SK-N-SH (cell line): Measurements from ENCODE around the gene CX3CR1. TPM values are rescaled to one million over a fixed set of nuclear protein-coding genes. Genes with fewer than 3 reads are reported as not detected.

Source experiments
- CTCF ChIA-PET: fragments of 300-600, 350-600 bp; formaldehyde crosslinking; extraction: SDS; loops from one replicate; lab custom pipeline; 2021; lab: Yijun Ruan, JAX
- POLR2A ChIA-PET: fragments of 350-600 bp; sonication (Branson Sonifier 250); formaldehyde crosslinking; extraction: SDS; loops from one replicate; lab custom pipeline; 2020; ENCODE audit warnings: antibody characterized with exemption, inconsistent platforms; lab: Yijun Ruan, JAX
- DNase-seq: peaks from one replicate; pipeline ENCODE4 v3.0.0; 2012
- H2AFZ ChIP-seq: fragments of 200-600 bp; sonication (generic); 2 replicates; pipeline ENCODE4 v1.8.1; 2016; ENCODE audit warnings: antibody characterized with exemption, mild to moderate bottlenecking, low read depth
- H3F3A ChIP-seq: fragments of 200-600 bp; sonication (generic); replicated peaks from 2 replicates; pipeline ENCODE3; 2016; ENCODE audit warnings: antibody characterized with exemption, mild to moderate bottlenecking; ENCODE audit not compliant: insufficient read depth
- H3K27ac ChIP-seq, 2 experiments: fragments of 200-500 bp in 1 of 2; fragments of 200-600 bp in 1 of 2; sonication (Bioruptor generic) in 1 of 2; sonication (generic), shearing (Covaris generic) in 1 of 2; 2 replicates each; pipeline versions ENCODE4 v1.5.1 to v1.6.1; 2014 to 2016; ENCODE audit warnings: low read depth in 2 of 2, inconsistent platforms in 1 of 2, low read length in 1 of 2, mild to moderate bottlenecking in 1 of 2, mixed read lengths in 1 of 2
- H3K27me3 ChIP-seq: fragments of 200-600 bp; sonication (generic), shearing (Covaris generic); 2 replicates; pipeline ENCODE4 v1.6.1; 2016; ENCODE audit warnings: mixed run types; ENCODE audit not compliant: insufficient read depth
- H3K36me3 ChIP-seq, 2 experiments: fragments of 200-500 bp in 1 of 2; fragments of 200-600 bp in 1 of 2; sonication (Bioruptor generic) in 1 of 2; sonication (generic) in 1 of 2; replicated peaks in 1 of 2; 2 replicates each; pipeline versions ENCODE3 to v1.5.1; 2014 to 2016; ENCODE audit warnings: low read length in 1 of 2, mild to moderate bottlenecking in 1 of 2; ENCODE audit not compliant: insufficient read depth in 2 of 2, control insufficient read depth in 1 of 2
- H3K4me1 ChIP-seq, 2 experiments: fragments of 200-500 bp in 1 of 2; fragments of 200-600 bp in 1 of 2; sonication (Bioruptor generic) in 1 of 2; sonication (generic), shearing (Covaris generic) in 1 of 2; 2 replicates each; pipeline versions ENCODE4 v1.5.1 to v1.6.1; 2014 to 2016; ENCODE audit warnings: low read depth in 1 of 2, low read length in 1 of 2, mixed run types in 1 of 2; ENCODE audit not compliant: insufficient read depth in 2 of 2, control insufficient read depth in 1 of 2
- H3K4me2 ChIP-seq: fragments of 200-600 bp; sonication (generic), shearing (Covaris generic); 2 replicates; pipeline ENCODE4 v1.6.1; 2017; ENCODE audit warnings: mixed run types
- H3K4me3 ChIP-seq, 2 experiments: fragments of 200-500 bp in 1 of 2; fragments of 200-600 bp in 1 of 2; sonication (Bioruptor generic) in 1 of 2; sonication (generic), shearing (Covaris generic) in 1 of 2; 2 replicates each; pipeline versions ENCODE4 v1.5.1 to v1.8.1; 2014 to 2016; ENCODE audit warnings: low read depth in 2 of 2, inconsistent platforms in 1 of 2, low read length in 1 of 2, mild to moderate bottlenecking in 1 of 2, mixed read lengths in 1 of 2, moderate library complexity in 1 of 2
- H3K79me2 ChIP-seq: fragments of 200-600 bp; sonication (generic); 2 replicates; pipeline ENCODE4 v1.8.1; 2017; ENCODE audit warnings: mild to moderate bottlenecking; ENCODE audit not compliant: insufficient read depth
- H3K9ac ChIP-seq: fragments of 200-600 bp; sonication (generic); 2 replicates; pipeline ENCODE4 v1.6.1; 2017; ENCODE audit warnings: mixed run types
- H3K9me2 ChIP-seq: fragments of 200-600 bp; sonication (generic); 2 replicates; pipeline ENCODE4 v1.6.1; 2017; ENCODE audit warnings: mixed run types
- H3K9me3 ChIP-seq: fragments of 200-600 bp; sonication (generic); 2 replicates; pipeline ENCODE4 v1.6.1; 2017; ENCODE audit warnings: mixed run types, mild to moderate bottlenecking, moderate library complexity
- H4K20me1 ChIP-seq: fragments of 200-600 bp; sonication (generic); 2 replicates; pipeline ENCODE4 v1.6.1; 2017; ENCODE audit warnings: mild to moderate bottlenecking, mixed run types; ENCODE audit not compliant: insufficient read depth
- CHD2 ChIP-seq: fragments of 150-350 bp; IDR thresholded peaks from 2 replicates; pipeline ENCODE4 v1.6.1; 2018; ENCODE audit warnings: low read length; ENCODE audit not compliant: partially characterized antibody
- ELF1 ChIP-seq: IDR thresholded peaks from 2 replicates; pipeline ENCODE4 v1.4.0; 2012
- EP300 ChIP-seq, 2 experiments: IDR thresholded peaks; 2 replicates each; pipeline versions ENCODE4 v1.4.0 to v1.6.1; 2012; ENCODE audit warnings: borderline replicate concordance in 1 of 2, low read depth in 1 of 2, low read length in 1 of 2
- EZH2phosphoT487 ChIP-seq: fragments of 200-600 bp; sonication (generic); IDR thresholded peaks from 2 replicates; pipeline ENCODE4 v1.6.1; 2017; ENCODE audit warnings: low read depth, mixed run types, mild to moderate bottlenecking, antibody characterized with exemption, moderate library complexity, borderline replicate concordance
- FOSL2 ChIP-seq: IDR thresholded peaks from 2 replicates; pipeline ENCODE4 v1.4.0; 2012; ENCODE audit warnings: low read depth, mild to moderate bottlenecking, moderate library complexity, borderline replicate concordance
- FOXJ3 ChIP-seq: sonication (generic); formaldehyde crosslinking; IDR thresholded peaks from 2 replicates; pipeline ENCODE4 v1.5.1; 2020; ENCODE audit warnings: mild to moderate bottlenecking, missing genetic modification reagents
- FOXM1 ChIP-seq: IDR thresholded peaks from 2 replicates; pipeline ENCODE4 v1.4.0; 2012; ENCODE audit warnings: low read depth, mild to moderate bottlenecking
- GABPA ChIP-seq: IDR thresholded peaks from 2 replicates; pipeline ENCODE4 v1.4.0; 2012; ENCODE audit warnings: low read depth, mild to moderate bottlenecking
- JUND ChIP-seq: IDR thresholded peaks from 2 replicates; pipeline ENCODE4 v1.4.0; 2012
- MEF2A ChIP-seq: IDR thresholded peaks from 2 replicates; pipeline ENCODE4 v1.4.0; 2012; ENCODE audit warnings: low read depth, borderline replicate concordance
- POLR2AphosphoS5 ChIP-seq: IDR thresholded peaks from 2 replicates; pipeline ENCODE4 v1.6.1; 2012; ENCODE audit warnings: low read depth, low read length
- REST ChIP-seq: IDR thresholded peaks from 2 replicates; pipeline ENCODE4 v1.6.1; 2012; ENCODE audit warnings: mild to moderate bottlenecking, low read depth, low read length, moderate library complexity
- RXRA ChIP-seq: IDR thresholded peaks from 2 replicates; pipeline ENCODE4 v1.4.0; 2012; ENCODE audit warnings: low read depth, mild to moderate bottlenecking, borderline replicate concordance
- SIN3A ChIP-seq: IDR thresholded peaks from 2 replicates; pipeline ENCODE4 v1.6.1; 2012; ENCODE audit warnings: low read depth, mild to moderate bottlenecking, low read length, moderate library complexity, borderline replicate concordance
- TAF1 ChIP-seq: IDR thresholded peaks from 2 replicates; pipeline ENCODE4 v1.6.1; 2012; ENCODE audit warnings: low read depth, mild to moderate bottlenecking, low read length, moderate library complexity, borderline replicate concordance
- TCF12 ChIP-seq: IDR thresholded peaks from 2 replicates; pipeline ENCODE4 v1.4.0; 2012
- TEAD4 ChIP-seq: IDR thresholded peaks from 2 replicates; pipeline ENCODE4 v1.4.0; 2012; ENCODE audit warnings: mild to moderate bottlenecking, borderline replicate concordance; ENCODE audit not compliant: insufficient read depth
- YY1 ChIP-seq: IDR thresholded peaks from 2 replicates; pipeline ENCODE4 v1.4.0; 2012; ENCODE audit warnings: low read depth, mild to moderate bottlenecking
- WGBS: methylation state at CpG from one replicate; pipeline ENCODE4 v1.1.6; 2017; ENCODE audit warnings: low lambda C conversion rate; 5-methylcytosine and 5-hydroxymethylcytosine counted together
- polyA plus RNA-seq, 3 experiments: library from polyadenylated mRNA; depleted of rRNA; stranded (reverse); fragments of >200 nt; gene quantifications; 2 replicates each; pipeline ENCODE4 v1.2.3, GENCODE V29; 2012

CX3CR1 gene
- polyA plus RNA-seq, 1 of the 3 experiments (the other 2 are of a cell fraction): not detected

GRCh38 chr3:39284457-39284881, 4.6 kb upstream of the CX3CR1 start:
- no peak for DNase-seq
- H4K20me1 ChIP-seq: no peaks in the 10 kb centered on the region
- TF ChIP-seq TAF1 (no peak), SIN3A (no peak), MEF2A (no peak), JUND (no peak), TEAD4 (no peak), POLR2AphosphoS5 (no peak), CHD2 (no peak), FOXM1 (no peak), FOXJ3 (CRISPR knock-in tag) (no peak), TCF12 (no peak), REST (no peak), ELF1 (no peak), GABPA (no peak), EP300 (IDR thresholded peaks at IDR 0.05; ENCODE audit: borderline replicate concordance in 1 of 2, low read depth in 1 of 2, low read length in 1 of 2) (no peak)
- H3K9me3 ChIP-seq: no peaks in the 10 kb centered on the region
- no peaks in the 10 kb centered on the region for H3K36me3 ChIP-seq
- ChIA-PET POLR2A (no interaction called here), CTCF (interaction anchor here (2.4 to 12.9 kb wide), 2 partner anchors 93 to 157 kb away, joined by 13 to 510 read pairs; partner anchors contain the start of gene XIRP1)
- H3K27ac ChIP-seq: no peak overlapping the region
- H3K79me2 ChIP-seq: no peaks in the 10 kb centered on the region
- H3F3A ChIP-seq: no peaks in the 10 kb centered on the region
- H2AFZ ChIP-seq: peak overlapping the region; percentile 37; the same call in 1 of the 2 replicates
- WGBS: 77% methylated on average over 5 of the region's 5 CpGs
- no peaks in the 10 kb centered on the region for H3K27me3 ChIP-seq
- H3K4me2 ChIP-seq: no peak overlapping the region
- no peaks in the 10 kb centered on the region for H3K4me1 ChIP-seq
- H3K9ac ChIP-seq: no peak overlapping the region
- H3K9me2 ChIP-seq: no peaks in the 10 kb centered on the region
- H3K4me3 ChIP-seq: no peak overlapping the region

GRCh38 chr3:39282057-39282456, 2.2 kb upstream of the CX3CR1 start:
- Histone ChIP-seq H3K9ac (no peak overlapping the region), H3F3A (no peaks in the 10 kb centered on the region), H3K36me3 (no peaks in the 10 kb centered on the region), H3K79me2 (no peaks in the 10 kb centered on the region), H3K4me1 (no peaks in the 10 kb centered on the region), H3K4me2 (no peak overlapping the region), H3K27me3 (no peaks in the 10 kb centered on the region), H3K9me3 (no peaks in the 10 kb centered on the region), H3K27ac (no peak overlapping the region), H2AFZ (no peak overlapping the region), H3K4me3 (no peak overlapping the region), H4K20me1 (no peaks in the 10 kb centered on the region), H3K9me2 (no peaks in the 10 kb centered on the region)
- WGBS: 68% methylated on average over 6 of the region's 6 CpGs
- ChIA-PET POLR2A (no interaction called here), CTCF (interaction anchor here (1.1 to 4.3 kb wide), 3 partner anchors 10 to 155 kb away, joined by 3 to 26 read pairs (median 13); no protein-coding TSS in a partner anchor)
- TF ChIP-seq FOXM1 (no peak), YY1 (no peak), SIN3A (no peak), TCF12 (no peak), FOSL2 (no peak), RXRA (no peak), EZH2phosphoT487 (no peak)
- DNase-seq: no peak
